Adipose tissue (tissue), 3 donors: ENCODE measurements around the gene TCF7L1. TPM values are rescaled to one million over a fixed set of nuclear protein-coding genes. Genes with fewer than 3 reads are reported as not detected.

Source experiments
- H3K27ac ChIP-seq: one replicate; pipeline ENCODE4 v1.5.1; 2013; ENCODE audit warnings: low read depth, low read length
- WGBS, 3 donors: extraction: QIAGEN DNeasy Blood & Tissue Kit; methylation state at CpG; one replicate each; pipeline ENCODE4 v1.1.7; 2013; 5-methylcytosine and 5-hydroxymethylcytosine counted together
- polyA plus RNA-seq, 3 donors: library from polyadenylated mRNA; stranded (reverse); fragments of 200-250 nt; gene quantifications; one replicate each; pipeline ENCODE4 v1.2.3, GENCODE V29; 2013
- donor health status: healthy with polysubstance abuse.
- donor health status: Bipolar disorder and iron deficiency.
- donor health status: healthy.

The TCF7L1 gene
- polyA plus RNA-seq, 3 donors: 2.4 to 22.3 (median 16.5) TPM

DNA sequence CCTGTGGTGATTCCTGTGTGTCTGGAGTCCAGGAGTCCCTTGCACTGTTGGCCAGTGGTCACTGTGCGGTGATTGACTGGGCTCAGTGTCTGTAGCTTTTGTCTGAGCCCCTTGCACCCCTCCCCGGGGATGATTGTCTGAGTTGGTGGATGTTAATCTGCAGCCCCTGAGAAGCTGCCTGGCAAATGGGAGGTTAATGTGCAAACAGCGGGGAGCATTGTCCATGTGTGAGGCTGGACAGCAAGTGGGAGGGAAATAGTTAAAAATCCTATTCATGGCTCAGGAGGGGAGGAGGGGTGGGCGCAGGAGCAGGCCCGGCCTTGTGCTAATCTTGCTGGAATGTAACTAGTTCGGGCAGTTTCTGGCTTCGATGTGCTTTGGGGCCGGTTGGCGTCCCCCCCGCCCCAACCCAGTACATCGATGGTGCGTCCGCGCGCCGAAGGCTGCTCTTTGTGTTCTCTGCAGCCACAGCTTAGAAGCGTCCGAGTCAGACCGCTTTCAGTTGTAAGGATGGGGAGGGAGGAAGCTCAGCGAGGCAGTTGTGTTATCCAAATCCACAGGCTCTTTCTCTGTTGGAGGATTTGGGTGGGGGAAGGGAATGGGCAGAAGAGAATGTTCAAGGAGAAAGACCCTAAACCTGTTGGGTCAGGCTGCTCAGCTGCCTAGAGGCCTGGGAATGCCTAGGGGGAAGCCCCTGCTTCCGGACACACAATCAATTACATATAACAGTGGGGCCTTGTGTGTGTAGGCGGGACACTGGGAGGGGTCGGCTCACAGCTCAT lies 122.8 kb downstream of the TCF7L1 start:
- WGBS, 3 donors: 23 to 36% (median 35%) methylated on average over 23 of the region's 23 CpGs
- H3K27ac ChIP-seq: no peak overlapping the region

DNA sequence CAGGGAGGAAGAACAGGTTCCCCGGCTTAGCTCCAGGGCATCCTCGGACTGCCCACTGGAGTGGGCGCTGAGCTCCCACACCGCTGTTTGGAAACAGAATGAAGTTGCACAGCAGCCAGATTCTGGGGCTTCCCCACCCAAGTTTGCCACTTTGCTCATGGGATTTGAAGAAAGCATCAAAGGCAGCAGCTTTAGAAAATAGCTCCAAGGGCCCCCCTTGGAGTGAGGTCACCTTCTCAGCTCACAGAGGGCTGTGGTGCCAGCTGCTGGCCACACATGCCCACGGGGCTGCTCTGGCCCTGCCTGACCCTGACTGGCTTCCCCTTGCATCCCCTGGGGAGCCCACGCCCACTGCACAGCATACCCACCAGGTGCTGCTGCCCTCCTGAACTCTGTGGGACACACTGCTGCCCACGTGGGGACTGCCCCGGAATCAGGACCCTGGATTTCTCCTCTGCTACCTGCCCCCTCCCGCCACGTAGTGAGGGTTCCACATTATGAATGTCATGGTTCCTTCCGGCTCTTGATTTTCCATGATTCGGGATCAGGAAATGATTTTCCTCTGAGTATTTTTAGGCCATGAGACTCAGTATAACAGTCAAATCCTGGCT lies 124.3 kb downstream of the TCF7L1 start:
- no peak overlapping the region for H3K27ac ChIP-seq
- WGBS, 3 donors: 51 to 69% (median 57%) methylated on average over 12 of the region's 12 CpGs

DNA sequence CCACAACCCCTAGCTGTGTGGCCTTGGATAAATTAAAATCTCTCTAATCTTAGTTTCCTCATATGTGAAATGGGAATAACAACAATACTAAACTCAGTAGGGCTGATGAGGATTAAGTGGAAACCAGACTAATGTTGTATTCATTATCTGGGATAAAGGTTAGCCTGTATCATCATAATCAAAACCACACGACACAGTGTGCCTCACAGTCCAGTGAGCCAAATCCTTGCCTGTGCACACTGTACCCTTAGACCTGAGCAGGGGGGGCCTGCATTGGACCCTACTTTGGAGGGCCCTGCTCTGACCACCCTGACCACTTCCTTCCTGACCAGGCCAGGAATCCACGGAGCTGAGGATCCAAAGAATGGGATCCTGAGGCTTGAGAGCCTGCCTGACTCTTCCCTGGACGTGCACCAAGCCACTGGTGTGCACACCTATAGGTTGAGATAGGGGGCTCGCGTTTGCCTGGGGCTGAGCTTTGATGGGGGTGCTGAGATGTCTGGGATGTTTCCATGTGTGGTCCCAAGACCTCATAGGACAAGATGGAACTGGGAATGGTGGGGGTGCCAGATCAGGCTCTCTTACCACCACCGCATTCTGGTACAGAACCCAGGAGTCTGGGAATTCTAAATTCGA lies 124.9 kb downstream of the TCF7L1 start:
- 47 to 64% (median 57%) methylated on average over 7 of the region's 7 CpGs for WGBS, 3 donors
- no peak overlapping the region for H3K27ac ChIP-seq

DNA sequence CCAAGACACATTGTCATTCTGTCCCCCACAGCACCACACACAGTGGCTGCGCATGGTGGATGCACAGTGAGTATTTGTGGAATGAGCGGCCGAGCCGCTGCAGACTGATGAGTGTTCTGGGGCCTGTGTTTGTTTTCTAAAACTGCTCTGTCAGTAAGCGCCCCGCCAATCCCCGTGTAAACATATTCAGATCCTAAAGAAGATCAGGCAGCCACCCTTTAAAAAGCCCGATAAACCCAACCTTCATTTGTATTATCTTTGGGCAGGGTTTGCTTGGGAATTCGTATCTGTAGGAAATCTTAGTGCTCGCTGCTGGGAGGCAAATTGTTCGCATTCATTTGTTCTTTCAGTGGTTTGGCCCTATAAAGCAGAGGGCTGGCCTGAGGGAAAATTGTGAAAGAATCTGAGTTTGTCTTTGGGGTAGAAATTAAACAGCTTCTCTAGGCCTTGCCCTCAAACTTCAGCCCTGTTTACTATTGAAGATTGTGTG lies 126.0 kb downstream of the TCF7L1 start:
- H3K27ac ChIP-seq: no peak overlapping the region
- WGBS, 3 donors: 52 to 84% (median 71%) methylated on average over 11 of the region's 11 CpGs

DNA sequence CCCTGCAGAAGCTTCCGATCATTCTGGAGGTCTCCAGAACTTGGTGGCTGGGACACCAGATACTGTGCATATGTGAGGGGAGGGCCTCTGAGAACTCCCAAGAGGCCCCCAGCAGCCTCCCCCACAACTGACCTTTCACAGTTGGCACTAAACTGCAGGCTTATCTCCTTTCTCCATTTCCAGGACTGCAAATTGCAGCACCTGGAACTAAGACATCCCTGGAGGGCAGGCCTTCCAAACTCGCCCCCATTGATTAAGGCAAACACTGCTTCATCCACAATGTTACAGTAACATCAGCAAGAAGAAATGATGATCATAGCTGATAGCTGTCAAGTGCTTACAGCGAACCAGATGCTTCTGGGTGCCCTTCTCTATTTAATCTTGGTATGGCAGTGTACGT lies 126.7 kb downstream of the TCF7L1 start:
- WGBS, 3 donors: 67 to 71% (median 68%) methylated on average over 4 of the region's 4 CpGs
- H3K27ac ChIP-seq: no peak overlapping the region

DNA sequence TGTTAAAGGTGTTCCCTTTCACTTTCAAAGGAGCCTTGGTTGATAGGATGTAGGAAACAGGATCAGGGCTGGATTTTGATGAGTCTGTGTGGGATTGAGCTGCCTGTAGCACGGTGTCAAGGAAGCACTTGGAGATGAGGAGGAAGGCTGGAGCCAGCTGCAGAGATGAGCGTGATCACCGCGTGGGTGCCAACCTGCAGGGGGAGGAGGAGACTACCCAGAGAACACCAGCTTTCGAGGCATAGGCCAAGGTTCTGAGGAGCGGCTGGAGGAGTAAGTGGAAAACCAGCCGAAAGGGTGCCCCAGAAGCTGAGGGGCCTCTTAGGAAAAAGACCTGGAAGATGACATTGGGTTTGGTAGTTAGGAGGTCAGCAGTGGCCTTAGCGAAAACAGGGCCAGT lies 130.4 kb downstream of the TCF7L1 start:
- WGBS, 3 donors: 82 to 92% (median 86%) methylated on average over 8 of the region's 8 CpGs

DNA sequence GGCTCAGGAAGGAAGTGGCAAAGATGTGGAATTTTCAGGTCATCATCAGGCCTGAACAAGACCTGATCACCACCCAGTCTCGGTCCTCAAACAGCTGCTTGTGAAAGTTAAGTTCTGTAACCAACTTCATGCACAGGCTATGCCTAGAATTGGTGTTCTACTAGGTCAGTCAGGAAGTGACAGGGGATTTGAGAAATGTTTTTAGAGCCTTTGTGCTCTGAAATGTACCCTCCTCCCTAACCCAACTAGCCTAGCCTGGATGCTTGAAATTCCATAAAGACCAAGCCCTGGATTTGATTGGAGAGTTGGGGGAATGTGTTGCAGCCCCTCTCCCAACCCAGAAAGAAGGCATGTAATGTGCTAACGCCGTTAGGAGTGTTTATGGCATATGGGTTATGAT lies 131.3 kb downstream of the TCF7L1 start:
- WGBS, 3 donors: 72 to 86% (median 79%) methylated on average over 3 of the region's 3 CpGs
- no peak overlapping the region for H3K27ac ChIP-seq

More for the DNA sequence above, 130.4 kb downstream of the TCF7L1 start:
- H3K27ac ChIP-seq: no peak overlapping the region

DNA sequence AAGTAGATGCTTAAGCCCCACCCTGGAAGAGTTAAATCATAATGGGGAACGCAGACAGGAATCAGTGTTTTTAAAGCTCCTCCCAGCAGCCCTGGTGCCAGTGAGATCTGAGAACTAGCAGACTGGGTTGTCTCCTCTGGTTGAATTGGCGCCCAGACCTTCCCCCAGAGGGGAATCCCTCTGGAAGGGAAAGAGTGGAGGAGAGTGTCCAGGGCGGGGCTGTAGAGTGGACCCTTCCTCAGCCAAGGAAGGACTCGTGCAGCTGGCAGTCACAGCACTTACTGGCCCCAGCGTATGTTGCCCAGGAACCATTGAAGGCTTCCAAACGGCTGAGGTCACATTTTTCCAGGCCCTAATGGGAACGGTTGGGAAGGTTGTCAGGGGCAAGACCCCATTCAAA lies 132.1 kb downstream of the TCF7L1 start:
- H3K27ac ChIP-seq: no peak overlapping the region
- WGBS, 3 donors: 42 to 68% (median 45%) methylated on average over 7 of the region's 7 CpGs

DNA sequence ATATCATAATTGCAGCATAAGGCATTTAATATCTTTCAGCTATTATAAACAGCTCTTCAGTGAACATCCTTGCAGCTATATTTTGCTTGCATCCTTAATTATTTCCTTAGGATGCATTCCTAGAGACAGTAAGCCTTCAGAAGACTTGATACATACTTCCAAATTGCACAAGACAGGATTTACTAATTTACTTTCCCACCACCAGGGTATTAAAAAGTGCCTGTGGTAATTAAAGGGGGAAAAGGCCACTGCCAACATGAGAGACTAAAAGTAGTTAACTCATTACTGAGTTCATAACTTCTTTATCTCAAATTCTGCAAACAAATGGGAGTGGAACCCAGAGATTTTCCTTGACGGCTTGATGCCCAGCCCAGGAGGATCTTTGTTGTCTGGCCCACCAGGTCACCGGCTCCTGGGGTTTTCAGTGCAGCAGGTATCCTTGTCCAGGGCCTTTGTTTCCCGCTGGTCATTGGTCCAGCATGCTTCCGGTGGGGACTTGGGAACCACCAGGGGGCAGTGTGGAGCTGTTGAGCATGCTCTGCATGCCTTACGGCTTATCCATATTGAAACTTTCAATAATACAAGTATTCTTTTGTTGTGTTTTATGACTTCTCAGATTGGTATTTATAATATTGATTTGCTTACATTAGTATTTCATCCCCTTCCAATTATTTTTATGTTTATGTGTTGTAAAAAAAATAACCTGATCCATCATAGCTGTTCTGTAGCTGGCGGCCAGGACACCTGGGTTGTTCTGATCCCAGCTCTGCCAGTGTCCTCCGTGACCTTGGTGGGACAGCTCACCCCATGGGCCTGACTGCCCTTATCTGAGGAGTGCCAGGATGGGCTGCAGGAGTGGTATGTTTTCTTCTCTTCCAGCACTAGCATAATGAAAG lies 133.2 kb downstream of the TCF7L1 start:
- H3K27ac ChIP-seq: no peak overlapping the region
- 32 to 49% (median 48%) methylated on average over 7 of the region's 7 CpGs for WGBS, 3 donors

DNA sequence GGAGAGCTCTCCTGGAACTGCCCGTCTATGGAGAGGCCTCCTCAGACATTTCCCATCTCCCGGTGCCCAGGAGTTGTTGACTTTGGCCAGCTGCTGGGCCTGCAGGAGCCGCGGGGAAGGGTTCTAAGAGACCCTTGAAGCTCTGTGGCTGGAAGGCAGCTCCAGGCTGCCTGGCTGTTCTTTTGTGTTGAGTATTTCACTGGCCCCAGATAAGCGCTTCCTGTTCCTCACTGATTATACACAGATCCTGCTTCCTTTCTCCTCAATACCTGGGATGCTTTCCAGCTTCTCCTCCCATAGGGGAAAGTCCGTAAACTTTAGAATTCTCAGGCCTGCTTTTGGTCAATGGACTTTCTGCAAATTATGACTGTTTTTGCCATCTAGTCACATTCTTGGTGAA lies 136.8 kb downstream of the TCF7L1 start:
- H3K27ac ChIP-seq: no peak overlapping the region
- WGBS, 3 donors: 29 to 42% (median 34%) methylated on average over 6 of the region's 6 CpGs

DNA sequence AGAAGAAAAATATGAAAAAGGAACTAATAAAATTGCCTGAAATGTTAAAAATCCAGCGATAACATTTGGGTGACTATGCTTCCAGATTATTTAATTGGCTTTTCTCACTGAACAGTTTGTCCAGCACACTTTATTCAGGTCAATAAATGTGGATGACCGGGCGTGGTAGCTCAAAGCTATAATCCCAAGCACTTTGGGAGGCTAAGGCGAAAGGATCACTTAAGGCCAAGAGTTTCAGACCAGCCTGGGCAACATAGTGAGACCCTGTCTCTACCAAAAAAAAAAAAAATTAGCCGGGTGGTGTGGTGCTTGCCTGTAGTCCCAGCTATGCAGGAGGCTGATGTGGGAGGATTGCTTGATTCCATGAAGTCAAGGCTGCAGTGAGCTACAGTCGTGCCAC lies 139.2 kb downstream of the TCF7L1 start:
- no peak overlapping the region for H3K27ac ChIP-seq
- WGBS, 3 donors: 84 to 94% (median 85%) methylated on average over 6 of the region's 6 CpGs

DNA sequence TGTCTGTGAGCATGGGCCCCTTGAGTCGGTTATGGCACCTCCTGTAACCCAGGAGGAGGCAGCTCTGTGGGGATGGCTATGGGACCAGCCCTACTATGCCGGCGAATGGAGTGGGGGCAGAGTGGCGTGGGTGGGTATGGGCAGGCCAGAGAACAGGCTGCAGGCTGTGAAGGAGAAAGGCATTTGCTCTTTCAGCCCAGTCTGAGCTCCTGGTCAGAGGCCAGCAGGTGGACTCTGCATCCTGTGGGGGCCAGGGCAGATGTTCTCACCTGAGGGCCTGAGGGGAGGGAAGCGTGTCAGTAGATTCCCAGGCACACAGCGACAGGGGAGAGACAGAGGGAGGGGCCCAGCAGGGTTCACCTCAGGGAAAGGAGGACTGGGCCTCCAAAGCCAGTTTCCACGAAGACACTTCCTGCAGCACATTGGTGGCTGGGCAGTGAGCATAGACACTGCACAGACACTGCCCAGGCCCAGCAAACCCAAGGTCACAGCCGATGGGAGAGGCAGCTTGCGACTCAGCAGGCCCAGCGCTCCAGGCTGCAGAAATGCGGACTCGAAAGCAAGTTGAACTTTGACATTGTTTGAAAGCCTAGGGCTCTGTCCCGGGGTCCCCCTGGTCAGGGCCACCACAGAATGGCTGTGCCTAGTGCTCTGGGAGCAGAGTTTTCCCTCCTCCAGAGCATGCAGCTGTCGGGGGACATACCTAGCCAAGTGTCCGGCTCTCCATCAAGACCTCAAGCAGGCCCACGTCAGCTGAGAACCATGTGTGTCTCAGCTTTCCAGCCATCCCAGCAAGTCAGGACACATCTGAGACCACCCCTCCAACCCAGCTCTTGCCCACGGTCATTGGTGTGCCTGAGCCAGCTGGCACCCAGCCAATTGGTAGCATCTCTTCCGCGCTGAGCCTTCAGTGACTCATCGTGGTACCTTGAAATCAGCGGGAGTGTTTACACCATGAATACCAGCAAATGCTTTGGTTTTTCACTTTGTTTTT lies 140.8 kb downstream of the TCF7L1 start:
- H3K27ac ChIP-seq: no peak overlapping the region
- WGBS, 3 donors: 66 to 74% (median 73%) methylated on average over 21 of the region's 21 CpGs

DNA sequence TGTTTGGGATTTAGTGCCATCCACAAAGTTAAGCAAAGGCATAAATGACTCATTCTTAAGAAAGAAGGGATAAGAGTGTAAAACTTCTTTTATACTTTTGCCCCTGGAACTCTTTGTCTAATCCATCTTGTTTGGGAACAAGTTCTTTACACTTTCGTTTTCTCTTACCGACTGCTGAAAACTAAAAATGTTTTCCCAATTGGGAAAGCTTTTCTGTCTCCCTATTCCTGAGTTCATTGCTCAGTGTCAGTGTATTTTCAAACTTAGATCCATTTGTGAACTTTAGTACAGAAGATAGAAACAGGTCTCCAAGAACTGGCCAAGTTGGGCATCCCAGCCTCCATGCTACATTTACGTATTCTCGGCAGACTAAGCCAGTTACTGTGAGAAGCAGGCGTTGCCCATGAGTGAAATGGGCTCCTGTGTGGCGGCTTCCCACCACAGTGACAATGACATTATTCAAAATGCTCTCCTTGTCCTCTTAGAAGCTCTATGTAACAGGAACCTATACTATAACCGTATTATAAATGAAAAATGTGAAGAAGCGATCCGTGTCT lies 142.9 kb downstream of the TCF7L1 start:
- no peak overlapping the region for H3K27ac ChIP-seq
- WGBS, 3 donors: 56 to 90% (median 62%) methylated on average over 9 of the region's 9 CpGs

DNA sequence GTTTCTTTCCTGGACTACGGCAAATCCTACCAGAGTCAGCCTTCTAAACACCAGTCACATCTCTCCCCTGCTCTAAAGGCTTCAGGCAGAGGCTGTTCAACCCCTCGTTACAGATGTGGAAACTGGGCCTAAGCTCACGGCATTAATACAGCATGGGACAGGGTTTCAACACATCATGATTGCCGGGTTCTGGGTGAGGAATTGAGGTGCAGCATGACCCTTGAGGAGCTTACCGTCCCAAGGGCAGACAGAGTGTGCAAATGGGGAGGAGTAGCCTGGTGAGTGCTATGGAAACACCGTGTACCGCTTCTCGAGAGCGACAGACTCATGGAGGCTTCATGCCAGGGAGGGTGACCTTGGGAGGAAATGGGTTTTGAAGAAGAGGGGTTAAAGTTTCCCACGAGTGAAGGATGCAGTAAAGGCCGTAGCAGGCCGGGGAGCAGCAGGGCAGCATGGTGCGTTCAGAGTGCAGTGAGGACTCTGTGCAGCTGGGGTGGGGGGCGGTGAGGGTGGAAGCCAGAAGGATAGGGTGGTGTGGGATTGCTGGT lies 143.5 kb downstream of the TCF7L1 start:
- 48 to 68% (median 56%) methylated on average over 14 of the region's 14 CpGs for WGBS, 3 donors
- H3K27ac ChIP-seq: no peak overlapping the region

DNA sequence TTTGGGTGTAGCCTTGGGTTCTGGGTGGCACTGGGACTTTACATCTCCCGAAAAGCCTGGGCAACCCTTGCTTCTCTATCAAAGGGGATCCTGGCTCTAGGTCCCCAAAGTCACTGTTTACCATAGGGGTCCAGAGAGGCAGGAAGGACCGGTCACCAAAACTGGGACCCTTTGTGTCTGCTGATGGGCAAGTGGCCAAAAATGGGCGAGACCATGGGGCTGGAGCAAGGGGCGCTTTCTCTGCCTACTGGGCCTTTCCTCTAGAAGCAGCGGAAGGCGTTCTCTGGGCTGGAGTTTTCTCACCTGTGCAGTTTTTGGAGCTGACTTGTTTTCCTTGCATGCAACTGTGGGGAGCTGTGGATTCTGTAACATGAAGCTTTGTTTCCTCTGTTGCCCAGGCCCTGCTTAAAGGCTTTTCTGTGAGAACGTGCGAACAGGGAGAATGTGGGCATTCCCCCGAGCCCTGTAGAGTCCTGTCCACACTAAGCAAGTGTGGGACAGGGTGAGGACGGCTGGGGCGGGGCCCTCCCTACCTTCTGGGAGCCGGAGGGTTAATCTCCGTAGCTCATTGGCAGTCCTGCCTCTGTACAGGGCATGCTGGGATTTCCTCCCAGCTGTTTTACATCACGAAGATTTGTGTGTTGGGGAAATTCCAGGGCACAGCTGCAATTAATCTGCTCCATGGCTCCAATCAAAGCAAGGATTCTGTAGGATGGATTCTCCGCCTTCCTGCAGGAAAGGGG lies 144.4 kb downstream of the TCF7L1 start:
- WGBS, 3 donors: 49 to 63% (median 54%) methylated on average over 15 of the region's 15 CpGs
- H3K27ac ChIP-seq: no peak overlapping the region

DNA sequence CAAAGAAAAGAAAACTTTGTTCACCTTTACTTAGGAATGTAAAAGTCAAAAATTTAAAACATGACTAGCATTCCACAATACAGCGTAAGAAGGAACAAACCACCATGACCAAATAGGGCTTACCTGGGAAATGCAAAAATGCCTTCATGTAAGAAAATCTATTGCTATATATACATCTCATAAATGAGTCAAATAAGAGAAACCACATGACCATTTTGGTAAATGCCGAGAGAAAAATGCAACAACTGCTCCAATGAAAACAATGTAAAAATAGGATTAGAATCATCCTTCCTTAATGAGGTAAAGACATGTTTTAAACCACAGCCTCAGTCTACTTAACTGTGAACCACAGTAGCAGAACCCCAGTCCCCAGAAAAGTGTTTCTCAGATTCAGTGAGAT lies 145.2 kb downstream of the TCF7L1 start:
- 69 to 80% (median 77%) methylated on average over 2 of the region's 2 CpGs for WGBS, 3 donors
- H3K27ac ChIP-seq: no peak overlapping the region
